ENCODE results near the gene RPLP1. TPM values are rescaled to one million over a fixed set of nuclear protein-coding genes. Genes with fewer than 3 reads are reported as not detected.

RPLP1 gene
- total RNA-seq, result 1,000 to 10,000 TPM; 1,031 to 1,042 TPM
- long read RNA-seq, transcript RPLP1-201 (4 exons, 1,197 nt), result major isoform, 80 of 87 reads
- long read RNA-seq, partial matches to known transcripts, result 3 of 87 reads
- long read RNA-seq, other reads (novel, unspliced or antisense), result 0 of 87 reads

- ATAC-seq (peak; percentile 95 to 97), DNase-seq (peak; percentile 98)
- intact Hi-C loops (cut with DNase I), result no loop called here
Measured at GRCh38 chr15:69452692-69453521, at the start of gene RPLP1. TSS of gene RPLP1 (plus strand) at chr15:69452818. CDS start at chr15:69452949, 131 bp downstream.

DNA sequence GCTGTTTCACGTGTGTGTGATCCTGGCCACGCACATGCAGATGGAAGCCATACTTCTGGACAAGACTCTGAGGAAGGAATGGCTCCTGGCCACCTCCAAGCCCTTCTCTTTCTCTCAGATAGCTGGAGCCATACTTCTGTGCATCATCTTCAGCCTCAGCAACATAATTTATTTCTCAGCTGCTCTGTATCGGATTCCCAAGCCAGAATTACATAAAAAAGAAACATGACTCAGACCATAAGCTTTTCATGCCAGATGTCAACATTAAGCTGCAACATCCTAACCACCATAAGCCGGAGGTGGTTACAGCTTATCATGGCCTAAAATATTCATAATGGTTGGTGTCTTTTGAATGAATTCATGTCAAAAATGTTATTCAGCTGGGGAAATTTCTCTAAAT is 49.0 kb upstream of the RPLP1 start:
- intact Hi-C loops (cut with DNase I), result no loop called here
- ATAC-seq, result no peak
- no peak for DNase-seq

GRCh38 chr15:69405110-69405509 is 47.5 kb upstream of the RPLP1 start:
- DNase-seq (no peak), ATAC-seq (no peak)
- intact Hi-C loops (cut with DNase I), result no loop called here

DNA sequence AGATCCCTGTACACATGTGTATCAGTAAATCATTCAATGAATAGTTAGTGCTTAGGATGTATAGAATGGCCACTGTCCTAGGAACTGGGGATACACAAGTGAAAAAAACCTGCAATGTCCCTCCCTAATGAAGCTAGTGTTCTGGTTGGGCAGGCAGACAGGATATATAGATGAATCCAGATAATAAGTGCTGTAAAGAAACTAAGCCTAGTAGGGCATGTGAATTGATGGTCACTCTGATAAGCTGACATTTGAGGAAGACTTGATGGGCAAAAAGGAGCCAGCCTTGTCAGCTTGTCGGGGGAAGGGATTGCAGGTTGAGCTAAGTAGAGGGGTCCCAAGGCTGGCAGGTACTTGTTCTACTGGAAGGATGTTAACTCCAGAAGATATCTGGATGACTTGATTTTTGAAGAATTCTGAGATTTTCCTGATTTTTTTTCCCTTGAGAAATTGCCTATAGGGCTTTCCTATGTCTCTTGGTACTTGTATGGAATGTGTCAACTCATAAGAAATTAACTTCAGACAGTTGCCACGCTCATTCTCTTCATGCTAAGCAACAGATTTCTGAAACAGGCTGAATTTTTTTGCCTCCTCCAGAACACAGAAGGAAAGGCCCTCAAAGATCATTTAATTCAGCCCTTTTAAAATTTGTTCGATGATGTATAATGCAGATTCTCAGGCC is 44.8 kb upstream of the RPLP1 start:
- no peak for DNase-seq
- ATAC-seq, result no peak
- intact Hi-C loops (cut with DNase I), result no loop called here

DNA sequence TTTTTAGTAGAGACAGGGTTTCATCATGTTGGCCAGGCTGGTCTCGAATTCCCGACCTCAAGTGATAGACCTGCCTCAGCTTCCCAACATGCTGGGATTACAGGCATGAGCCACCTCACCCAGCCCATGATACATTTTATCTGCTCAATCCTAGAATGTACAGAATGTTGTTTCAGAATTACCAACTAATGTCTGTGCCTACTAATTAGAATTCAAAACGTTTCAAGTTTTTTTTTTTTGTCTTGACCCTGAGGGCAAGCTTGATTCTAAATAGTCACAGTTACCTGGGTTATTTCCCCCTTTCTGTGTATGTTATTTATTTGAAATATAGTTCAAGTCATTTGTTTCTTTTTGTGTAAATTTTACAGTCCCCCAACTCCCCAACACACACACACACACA is 43.8 kb upstream of the RPLP1 start:
- intact Hi-C loops (cut with DNase I), result no loop called here
- ATAC-seq (no peak), DNase-seq (no peak)

- ATAC-seq (no peak), DNase-seq (no peak)
- intact Hi-C loops (cut with DNase I), result no loop called here
Measured at GRCh38 chr15:69410248-69410874, 42.3 kb upstream of the RPLP1 start.

GRCh38 chr15:69412274-69412673 is 40.3 kb upstream of the RPLP1 start:
- DNase-seq, result no peak
- ATAC-seq, result no peak
- intact Hi-C loops (cut with DNase I), result no loop called here

- no peak for DNase-seq
- intact Hi-C loops (cut with DNase I), result no loop called here
- no peak for ATAC-seq
Measured at GRCh38 chr15:69412701-69413100, 39.9 kb upstream of the RPLP1 start.

GRCh38 chr15:69413822-69414700 is 38.6 kb upstream of the RPLP1 start, which contains the start of gene KIF23:
TSS of gene KIF23 (plus strand) at chr15:69414349. CDS start at chr15:69414466, 117 bp downstream.
- ATAC-seq, result peak; percentile 99
- intact Hi-C loops (cut with DNase I), result no loop called here
- DNase-seq, result peak; percentile 91

- intact Hi-C loops (cut with DNase I), result no loop called here
- peak; percentile 36 for DNase-seq
- ATAC-seq, result peak; percentile 75 to 83
Measured at GRCh38 chr15:69414701-69415167, 37.9 kb upstream of the RPLP1 start.

DNA sequence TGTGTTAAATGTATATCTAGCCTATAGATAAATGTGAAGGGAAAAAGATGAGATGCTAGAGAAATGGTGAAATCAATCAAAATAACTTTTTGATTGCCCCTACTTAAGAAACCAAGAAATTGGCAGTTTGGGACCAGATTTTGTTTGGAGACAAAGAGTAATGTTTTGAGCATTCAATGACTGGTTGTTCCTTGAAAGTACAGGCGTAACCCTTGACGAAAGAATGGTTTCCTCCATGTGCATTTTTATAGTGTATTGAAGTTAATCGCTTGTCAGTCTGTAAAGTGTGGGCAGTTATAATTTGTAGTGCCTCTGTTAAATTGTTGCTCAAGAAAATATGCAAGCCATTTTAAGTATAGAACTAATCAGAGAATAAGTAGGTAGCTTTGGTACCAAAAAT is 37.2 kb upstream of the RPLP1 start:
- DNase-seq (no peak), ATAC-seq (no peak)
- intact Hi-C loops (cut with DNase I), result no loop called here

GRCh38 chr15:69417581-69417980 is 35.0 kb upstream of the RPLP1 start:
- ATAC-seq (no peak), DNase-seq (no peak)
- intact Hi-C loops (cut with DNase I), result no loop called here

GRCh38 chr15:69421498-69421897 is 31.1 kb upstream of the RPLP1 start:
- ATAC-seq, result no peak
- no peak for DNase-seq
- intact Hi-C loops (cut with DNase I), result no loop called here

GRCh38 chr15:69422336-69422895 is 30.2 kb upstream of the RPLP1 start:
- intact Hi-C loops (cut with DNase I), result no loop called here
- ATAC-seq (no peak), DNase-seq (no peak)

GRCh38 chr15:69424001-69424400 is 28.6 kb upstream of the RPLP1 start:
- DNase-seq (no peak), ATAC-seq (no peak)
- intact Hi-C loops (cut with DNase I), result no loop called here

- no peak for ATAC-seq
- intact Hi-C loops (cut with DNase I), result no loop called here
- no peak for DNase-seq
Measured at GRCh38 chr15:69424748-69425413, 27.7 kb upstream of the RPLP1 start.

DNA sequence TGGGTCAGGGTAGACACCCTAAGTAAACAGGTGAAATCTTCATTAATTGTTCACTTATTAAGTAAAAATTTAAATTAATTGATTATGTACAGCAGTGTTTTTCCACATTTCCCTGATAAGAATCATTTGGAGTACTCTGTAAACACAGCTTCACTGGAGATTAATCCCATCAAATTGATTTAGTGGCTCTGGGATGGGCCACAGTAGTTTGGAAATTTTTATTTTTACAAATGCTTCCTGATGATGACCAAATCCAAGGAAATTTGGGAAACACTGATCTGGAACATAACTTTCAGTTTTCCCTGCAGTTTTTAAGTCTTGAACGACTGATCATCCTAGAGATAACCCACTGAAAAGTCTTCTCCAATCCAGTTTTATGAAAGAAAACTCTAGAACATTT is 18.8 kb upstream of the RPLP1 start:
- DNase-seq (no peak), ATAC-seq (no peak)
- intact Hi-C loops (cut with DNase I), result no loop called here

GRCh38 chr15:69434238-69434637 is 18.4 kb upstream of the RPLP1 start:
- intact Hi-C loops (cut with DNase I), result no loop called here
- ATAC-seq, result no peak

More at GRCh38 chr15:69434238-69434637, 18.4 kb upstream of the RPLP1 start:
- DNase-seq, result no peak
